Uterus (tissue), 2 donors: ENCODE data around the gene CHCHD3.

ENCODE experiments used
- POLR2A ChIP-seq, 2 donors: fragments of 450-650 bp; IDR thresholded peaks; one replicate each; pipeline ENCODE4 v1.6.1; 2016; ENCODE audit warnings: antibody characterized with exemption in 2 of 2, mild to moderate bottlenecking in 1 of 2, moderate library complexity in 1 of 2
- TF ChIP-seq, protein P1 (sequence below), 4 experiments: fragments of 200-600 bp in 2 of 4; fragments of 450-650 bp in 2 of 4; sonication (generic) in 2 of 4; IDR thresholded peaks; one replicate each; pipeline ENCODE4 v1.5.1; 2016 to 2019; ENCODE audit warnings: antibody characterized with exemption in 4 of 4, mild to moderate bottlenecking in 2 of 4, moderate library complexity in 1 of 4

GRCh38 chr7:132819648-132820047 lies 262.2 kb downstream of the CHCHD3 start:
- TF ChIP-seq, protein P1, sequence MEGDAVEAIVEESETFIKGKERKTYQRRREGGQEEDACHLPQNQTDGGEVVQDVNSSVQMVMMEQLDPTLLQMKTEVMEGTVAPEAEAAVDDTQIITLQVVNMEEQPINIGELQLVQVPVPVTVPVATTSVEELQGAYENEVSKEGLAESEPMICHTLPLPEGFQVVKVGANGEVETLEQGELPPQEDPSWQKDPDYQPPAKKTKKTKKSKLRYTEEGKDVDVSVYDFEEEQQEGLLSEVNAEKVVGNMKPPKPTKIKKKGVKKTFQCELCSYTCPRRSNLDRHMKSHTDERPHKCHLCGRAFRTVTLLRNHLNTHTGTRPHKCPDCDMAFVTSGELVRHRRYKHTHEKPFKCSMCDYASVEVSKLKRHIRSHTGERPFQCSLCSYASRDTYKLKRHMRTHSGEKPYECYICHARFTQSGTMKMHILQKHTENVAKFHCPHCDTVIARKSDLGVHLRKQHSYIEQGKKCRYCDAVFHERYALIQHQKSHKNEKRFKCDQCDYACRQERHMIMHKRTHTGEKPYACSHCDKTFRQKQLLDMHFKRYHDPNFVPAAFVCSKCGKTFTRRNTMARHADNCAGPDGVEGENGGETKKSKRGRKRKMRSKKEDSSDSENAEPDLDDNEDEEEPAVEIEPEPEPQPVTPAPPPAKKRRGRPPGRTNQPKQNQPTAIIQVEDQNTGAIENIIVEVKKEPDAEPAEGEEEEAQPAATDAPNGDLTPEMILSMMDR (IDR thresholded peaks at IDR 0.05) = no peak
- no peak for TF ChIP-seq POLR2A (IDR thresholded peaks at IDR 0.05)
